Mucosa of descending colon (tissue), 3 donors: ENCODE results near the gene DAPK1. TPM values are rescaled to one million over a fixed set of nuclear protein-coding genes. Genes with fewer than 3 reads are reported as not detected.

Source experiments
- ATAC-seq: fragments of 200-7000 bp; cut with Tn5 transposase; one replicate; pipeline ENCODE4 v1.9.1; 2020; ENCODE audit warnings: mild to moderate bottlenecking, moderate library complexity
- DNase-seq, 3 donors: peaks; one replicate each; pipeline ENCODE4 v3.0.0-alpha.2; 2020
- H3K36me3 ChIP-seq: fragments of 200-600 bp; one replicate; pipeline ENCODE4 v1.8.0; 2021; ENCODE audit warnings: low read depth, mild to moderate bottlenecking
- H3K4me1 ChIP-seq: fragments of 200-600 bp; one replicate; pipeline ENCODE4 v1.8.0; 2021; ENCODE audit warnings: low read depth, mild to moderate bottlenecking
- H3K4me3 ChIP-seq: fragments of 200-600 bp; one replicate; pipeline ENCODE4 v1.8.0; 2021; ENCODE audit warnings: mild to moderate bottlenecking
- H3K9me3 ChIP-seq: fragments of 200-600 bp; one replicate; pipeline ENCODE4 v1.8.0; 2021; ENCODE audit warnings: mild to moderate bottlenecking
- intact Hi-C, 2 donors: fragments of 100-400 bp; cut with DNase I in 1 of 2; cut with micrococcal nuclease in 1 of 2; formaldehyde crosslinking; loops; one replicate each; pipeline versions ENCODE4 v1.11.0 to v1.11.1; 2022; cut with DNase I, micrococcal nuclease
- total RNA-seq, 3 donors: library from RNA; stranded (reverse); fragmentation: NEBNext Ultra II Directional in 2 of 3; extraction: Animal tissue kit (Norgen Biotek cat#: 25700) in 2 of 3; gene quantifications; one replicate each; pipeline versions ENCODE4 v1.2.1 to v1.2.4, GENCODE V29; 2021 to 2023
- TF ChIP-seq, protein P1 (sequence below): fragments of 200-600 bp; IDR thresholded peaks from one replicate; pipeline ENCODE4 v1.8.0; 2022; ENCODE audit warnings: antibody characterized with exemption, mild to moderate bottlenecking
- donor health status: DM: no; HTN: no; CAD: no; lungs with moderate emphysema.
- donor health status: DM: no; HTN: no; CAD: no.
- donor health status: DM: no; HTN: yes; CAD: no.

DAPK1 gene
- total RNA-seq, 3 donors from 2014 or later, result 22.2 to 98.7 (median 25.9) TPM

DNA sequence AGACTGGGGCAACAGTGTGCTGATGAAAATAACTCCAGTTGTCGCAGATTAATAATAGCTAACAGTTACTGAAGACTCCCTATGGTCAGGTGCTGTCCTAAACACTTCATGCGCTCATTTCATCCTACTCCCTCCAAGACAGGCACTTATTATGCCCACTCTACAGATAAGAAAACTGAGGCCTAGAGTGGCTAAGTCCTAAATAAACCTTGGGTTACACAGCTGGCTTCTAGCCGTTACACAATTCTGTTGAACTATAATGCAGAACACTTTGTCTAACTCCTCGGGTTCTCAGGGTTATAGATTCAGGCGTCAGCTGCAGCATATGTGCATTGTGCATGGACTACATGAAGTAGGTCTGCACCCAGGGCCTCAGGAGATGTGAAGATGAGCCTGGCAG, 103.9 kb downstream of the DAPK1 start:
- Histone ChIP-seq H3K4me1 (peaks cover 5% of the 10 kb centered on the region), H3K9me3 (no peaks in the 10 kb centered on the region), H3K36me3 (no peaks in the 10 kb centered on the region), H3K4me3 (no peak overlapping the region)
- DNase-seq (no peak), ATAC-seq (no peak)
- TF ChIP-seq, protein P1, sequence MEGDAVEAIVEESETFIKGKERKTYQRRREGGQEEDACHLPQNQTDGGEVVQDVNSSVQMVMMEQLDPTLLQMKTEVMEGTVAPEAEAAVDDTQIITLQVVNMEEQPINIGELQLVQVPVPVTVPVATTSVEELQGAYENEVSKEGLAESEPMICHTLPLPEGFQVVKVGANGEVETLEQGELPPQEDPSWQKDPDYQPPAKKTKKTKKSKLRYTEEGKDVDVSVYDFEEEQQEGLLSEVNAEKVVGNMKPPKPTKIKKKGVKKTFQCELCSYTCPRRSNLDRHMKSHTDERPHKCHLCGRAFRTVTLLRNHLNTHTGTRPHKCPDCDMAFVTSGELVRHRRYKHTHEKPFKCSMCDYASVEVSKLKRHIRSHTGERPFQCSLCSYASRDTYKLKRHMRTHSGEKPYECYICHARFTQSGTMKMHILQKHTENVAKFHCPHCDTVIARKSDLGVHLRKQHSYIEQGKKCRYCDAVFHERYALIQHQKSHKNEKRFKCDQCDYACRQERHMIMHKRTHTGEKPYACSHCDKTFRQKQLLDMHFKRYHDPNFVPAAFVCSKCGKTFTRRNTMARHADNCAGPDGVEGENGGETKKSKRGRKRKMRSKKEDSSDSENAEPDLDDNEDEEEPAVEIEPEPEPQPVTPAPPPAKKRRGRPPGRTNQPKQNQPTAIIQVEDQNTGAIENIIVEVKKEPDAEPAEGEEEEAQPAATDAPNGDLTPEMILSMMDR, result no peak
- intact Hi-C loops, result no loop called here

DNA sequence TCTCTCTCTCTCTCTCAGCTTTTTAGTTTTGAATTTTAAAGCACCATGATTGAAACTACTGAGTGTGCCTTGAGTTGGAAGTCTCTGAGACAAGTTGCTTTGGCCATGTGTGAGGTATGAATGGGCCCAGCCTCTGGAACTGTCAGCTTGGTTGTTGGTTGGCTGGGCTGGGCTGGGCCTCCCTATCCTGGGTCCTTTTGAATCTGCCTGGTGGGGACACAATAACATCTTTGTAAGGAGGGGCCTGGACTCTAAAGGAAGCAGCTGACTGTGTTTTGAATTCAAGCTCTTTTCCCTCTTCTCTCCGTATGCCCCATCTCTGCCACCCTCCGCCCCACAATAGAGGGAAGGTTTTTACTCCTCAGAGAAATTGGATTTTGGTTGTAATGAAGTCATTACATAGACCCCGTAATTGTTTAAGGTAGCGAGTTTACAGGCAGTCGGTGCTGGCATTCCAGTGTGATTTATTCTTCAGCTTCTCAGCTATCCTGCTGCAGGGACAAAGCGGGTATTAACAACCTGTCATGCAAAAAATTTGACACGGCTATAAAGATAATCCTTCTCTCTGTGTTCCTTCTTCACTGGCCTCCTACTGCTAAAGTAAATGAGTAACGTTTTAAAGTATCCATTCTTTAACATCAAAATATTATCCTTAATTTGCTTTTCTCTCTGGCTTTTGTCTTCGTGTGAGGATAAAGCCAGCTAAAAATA, 105.4 kb downstream of the DAPK1 start:
- H3K4me3 ChIP-seq, result no peak overlapping the region
- ATAC-seq (no peak), DNase-seq (no peak)
- no peaks in the 10 kb centered on the region for H3K36me3 ChIP-seq
- TF ChIP-seq, protein P1, result no peak
- intact Hi-C loops, result no loop called here
- H3K9me3 ChIP-seq, result no peaks in the 10 kb centered on the region
- H3K4me1 ChIP-seq, result peaks cover 5% of the 10 kb centered on the region

DNA sequence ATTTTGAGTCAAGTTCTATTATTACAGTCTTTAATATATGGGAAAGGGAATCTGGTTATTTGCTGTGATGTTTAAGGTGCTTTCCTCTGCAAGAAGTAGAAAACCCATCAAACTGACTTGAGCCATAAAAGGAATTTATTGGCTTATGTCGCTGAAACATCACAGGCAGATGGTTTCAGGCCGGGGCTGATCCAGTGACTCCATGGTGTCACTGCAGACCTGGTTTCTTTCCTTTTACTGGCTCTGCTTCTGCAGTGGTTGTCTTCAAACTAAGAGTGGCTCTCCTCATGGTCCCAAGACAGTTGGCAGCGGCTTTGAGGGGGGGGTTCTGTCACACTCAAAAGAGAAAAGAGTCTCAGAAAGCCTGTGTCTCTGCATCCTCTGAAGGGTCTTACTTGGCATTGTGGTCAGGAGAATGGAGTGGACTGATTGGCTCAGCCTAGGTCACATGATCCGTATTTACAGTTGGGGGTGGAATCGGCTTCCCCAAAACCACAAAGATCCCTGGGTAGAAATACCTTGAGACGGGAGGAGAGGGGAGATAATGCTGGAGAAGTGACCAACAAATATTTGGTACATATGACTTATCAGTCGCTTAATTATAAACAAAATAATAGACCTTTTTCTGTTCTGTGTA, 106.3 kb downstream of the DAPK1 start:
- H3K4me3 ChIP-seq, result no peak overlapping the region
- DNase-seq (no peak), ATAC-seq (no peak)
- TF ChIP-seq, protein P1, result no peak
- no peaks in the 10 kb centered on the region for H3K36me3 ChIP-seq
- intact Hi-C loops, result no loop called here
- no peaks in the 10 kb centered on the region for H3K9me3 ChIP-seq
- H3K4me1 ChIP-seq, result peaks cover 5% of the 10 kb centered on the region

- DNase-seq, result no peak
- intact Hi-C loops, result no loop called here
- no peaks in the 10 kb centered on the region for H3K36me3 ChIP-seq
- no peak for ATAC-seq
- TF ChIP-seq, protein P1, result no peak
- H3K4me3 ChIP-seq, result no peak overlapping the region
- H3K4me1 ChIP-seq, result peaks cover 5% of the 10 kb centered on the region
- no peaks in the 10 kb centered on the region for H3K9me3 ChIP-seq
Observed at GRCh38 chr9:87604886-87605588, 107.4 kb downstream of the DAPK1 start.

- TF ChIP-seq, protein P1, result no peak
- no peak for ATAC-seq
- Histone ChIP-seq H3K4me3 (no peak overlapping the region), H3K9me3 (no peaks in the 10 kb centered on the region), H3K4me1 (peaks cover 5% of the 10 kb centered on the region), H3K36me3 (no peaks in the 10 kb centered on the region)
- intact Hi-C loops, result no loop called here
- DNase-seq, result no peak
Observed at GRCh38 chr9:87605676-87606075, 108.0 kb downstream of the DAPK1 start.
